HuH-7 (cell line): ENCODE data around the gene TEX13B.

ENCODE experiments used
- DNase-seq: peaks from one replicate; pipeline ENCODE4 v3.0.0; 2011; ENCODE audit warnings: low spot score

The TEX13B gene

GRCh38 chrX:107935664-107936433 lies 46.3 kb downstream of the TEX13B start:
- no peak for DNase-seq

GRCh38 chrX:107935200-107935599 lies 47.0 kb downstream of the TEX13B start:
- DNase-seq, result no peak

GRCh38 chrX:107934262-107934661 lies 47.9 kb downstream of the TEX13B start:
- DNase-seq, result no peak
